Islet precursor cell (in vitro differentiated cells): ENCODE data around the gene TMEFF1.

Experiments
- DNase-seq: peaks from one replicate; pipeline ENCODE4 v3.0.0-alpha.2; 2018

The TMEFF1 gene

GRCh38 chr9:100579665-100580064, 106.7 kb downstream of the TMEFF1 start:
- DNase-seq = no peak

GRCh38 chr9:100580257-100580656, 107.3 kb downstream of the TMEFF1 start:
- no peak for DNase-seq

GRCh38 chr9:100581081-100581480, 108.1 kb downstream of the TMEFF1 start:
- DNase-seq = no peak

GRCh38 chr9:100581661-100582060, 108.7 kb downstream of the TMEFF1 start:
- DNase-seq = no peak

- DNase-seq = no peak
Observed at GRCh38 chr9:100583014-100583802, 110.3 kb downstream of the TMEFF1 start.

- no peak for DNase-seq
Observed at GRCh38 chr9:100584951-100585350, 112.0 kb downstream of the TMEFF1 start.

GRCh38 chr9:100586093-100586492, 113.1 kb downstream of the TMEFF1 start:
- DNase-seq = no peak

GRCh38 chr9:100587375-100587774, 114.4 kb downstream of the TMEFF1 start:
- no peak for DNase-seq

GRCh38 chr9:100589582-100589981, 116.6 kb downstream of the TMEFF1 start:
- no peak for DNase-seq

- DNase-seq = no peak
Observed at GRCh38 chr9:100590481-100590880, 117.5 kb downstream of the TMEFF1 start.

- no peak for DNase-seq
Observed at GRCh38 chr9:100591139-100591538, 118.2 kb downstream of the TMEFF1 start.

GRCh38 chr9:100591639-100592412, 118.9 kb downstream of the TMEFF1 start:
- DNase-seq = no peak

GRCh38 chr9:100595391-100596199, 122.6 kb downstream of the TMEFF1 start:
- DNase-seq = no peak

GRCh38 chr9:100597236-100597635, 124.3 kb downstream of the TMEFF1 start:
- DNase-seq = no peak

GRCh38 chr9:100598641-100599145, 125.7 kb downstream of the TMEFF1 start:
- peak; percentile 98 for DNase-seq

- no peak for DNase-seq
Observed at GRCh38 chr9:100600521-100601079, 127.7 kb downstream of the TMEFF1 start.

GRCh38 chr9:100601216-100601615, 128.3 kb downstream of the TMEFF1 start:
- DNase-seq = peak; percentile 82

GRCh38 chr9:100602342-100602801, 129.4 kb downstream of the TMEFF1 start:
- DNase-seq = peak; percentile 82

- DNase-seq = no peak
Observed at GRCh38 chr9:100605405-100605804, 132.5 kb downstream of the TMEFF1 start.

- DNase-seq = no peak
Observed at GRCh38 chr9:100619194-100619593, 146.2 kb downstream of the TMEFF1 start.

GRCh38 chr9:100619665-100620064, 146.7 kb downstream of the TMEFF1 start:
- no peak for DNase-seq

GRCh38 chr9:100623969-100624368, 151.0 kb downstream of the TMEFF1 start:
- no peak for DNase-seq

GRCh38 chr9:100626949-100627348, 154.0 kb downstream of the TMEFF1 start:
- no peak for DNase-seq
